Measurements from ENCODE around the gene MYL3. TPM values are rescaled to one million over a fixed set of nuclear protein-coding genes. Genes with fewer than 3 reads are reported as not detected.

The MYL3 gene
- total and polyA plus RNA-seq, 4 donors = 1.8 to 14.3 (median 2.8) TPM

GRCh38 chr3:46901591-46902187 lies 38.4 kb upstream of the MYL3 start:
- Histone ChIP-seq H3K4me3 (ENCODE audit: low read length in 2 of 2) (no peak overlapping the region), H3K27me3 (ENCODE audit: control insufficient read depth in 1 of 2, insufficient read depth in 2 of 2, low read length in 1 of 2) (no peaks in the 10 kb centered on the region), H3K4me1 (ENCODE audit: control insufficient read depth in 1 of 2, insufficient read depth in 2 of 2, low read length in 2 of 2) (no peaks in the 10 kb centered on the region), H3K9me3 (ENCODE audit: control insufficient read depth, low read length) (no peaks in the 10 kb centered on the region), H3K36me3 (ENCODE audit: control insufficient read depth in 1 of 2, insufficient read depth in 2 of 2, low read length in 1 of 2) (no peaks in the 10 kb centered on the region), H3K27ac (ENCODE audit: low read depth in 1 of 2, low read length in 2 of 2) (no peak overlapping the region)
- intact Hi-C loops (cut with DNase I) = no loop called here
- no peak for ATAC-seq (ENCODE audit: low FRiP score)
- peak; percentile 38 to 71 for DNase-seq
- WGBS, 2 donors = 94 to 95% methylated on average over 17 of the region's 17 CpGs

DNA sequence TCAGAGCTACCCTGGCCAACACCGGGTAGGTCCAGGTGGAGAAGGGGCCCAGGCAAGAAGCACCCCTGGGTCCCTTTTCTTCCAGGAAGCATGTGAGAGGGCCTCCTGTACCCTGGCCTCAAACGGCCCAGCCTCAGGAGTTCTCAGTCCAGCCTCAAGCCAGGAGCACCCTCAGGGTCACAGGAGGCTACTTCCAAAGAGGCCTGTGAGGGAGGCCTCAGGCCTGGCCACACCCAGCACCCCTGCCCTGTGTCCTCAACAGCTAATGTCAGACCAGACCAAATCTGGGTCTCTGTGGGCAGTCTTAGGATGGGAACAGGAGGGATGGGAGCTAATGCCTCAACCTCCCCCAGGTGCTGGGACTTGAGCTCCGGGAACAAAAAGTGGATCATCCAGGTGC lies 37.8 kb upstream of the MYL3 start:
- H3K9me3 ChIP-seq (ENCODE audit: control insufficient read depth, low read length) = no peaks in the 10 kb centered on the region
- H3K4me3 ChIP-seq (ENCODE audit: low read length in 2 of 2) = no peak overlapping the region
- intact Hi-C loops (cut with DNase I) = no loop called here
- no peak for ATAC-seq (ENCODE audit: low FRiP score)
- DNase-seq = peak in 1 of 2 donors; percentile 35
- H3K27me3 ChIP-seq (ENCODE audit: control insufficient read depth in 1 of 2, insufficient read depth in 2 of 2, low read length in 1 of 2) = no peaks in the 10 kb centered on the region
- WGBS, 2 donors = 61 to 79% methylated on average over 2 to 3 of the region's 3 CpGs
- H3K27ac ChIP-seq (ENCODE audit: low read depth in 1 of 2, low read length in 2 of 2) = no peak overlapping the region
- H3K4me1 ChIP-seq (ENCODE audit: control insufficient read depth in 1 of 2, insufficient read depth in 2 of 2, low read length in 2 of 2) = no peaks in the 10 kb centered on the region
- H3K36me3 ChIP-seq (ENCODE audit: control insufficient read depth in 1 of 2, insufficient read depth in 2 of 2, low read length in 1 of 2) = no peaks in the 10 kb centered on the region

DNA sequence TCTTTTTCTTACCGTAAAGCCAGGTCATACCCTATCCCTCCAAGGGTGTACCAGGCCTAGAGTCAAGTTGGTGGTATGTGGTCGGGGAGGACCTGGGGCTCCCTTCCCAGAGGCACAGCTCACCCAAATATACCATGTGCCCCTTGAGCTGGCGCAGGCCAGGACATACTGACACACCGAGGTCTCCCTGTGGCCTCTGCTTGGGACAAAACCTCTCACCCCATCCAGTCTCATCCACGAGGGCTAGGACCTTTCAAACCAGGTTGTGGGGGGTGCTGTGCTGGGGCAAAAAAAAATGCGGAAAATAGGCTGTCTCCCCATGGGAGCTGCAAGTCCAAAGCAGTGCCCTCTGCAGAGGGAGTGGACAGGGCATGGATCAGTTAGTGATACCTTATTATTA lies 37.1 kb upstream of the MYL3 start:
- Histone ChIP-seq H3K36me3 (ENCODE audit: control insufficient read depth in 1 of 2, insufficient read depth in 2 of 2, low read length in 1 of 2) (no peaks in the 10 kb centered on the region), H3K4me3 (ENCODE audit: low read length in 2 of 2) (no peak overlapping the region), H3K27ac (ENCODE audit: low read depth in 1 of 2, low read length in 2 of 2) (no peak overlapping the region), H3K4me1 (ENCODE audit: control insufficient read depth in 1 of 2, insufficient read depth in 2 of 2, low read length in 2 of 2) (no peaks in the 10 kb centered on the region), H3K9me3 (ENCODE audit: control insufficient read depth, low read length) (no peaks in the 10 kb centered on the region), H3K27me3 (ENCODE audit: control insufficient read depth in 1 of 2, insufficient read depth in 2 of 2, low read length in 1 of 2) (no peaks in the 10 kb centered on the region)
- intact Hi-C loops (cut with DNase I) = no loop called here
- ATAC-seq (ENCODE audit: low FRiP score) (no peak), DNase-seq (peak in 1 of 2 donors; percentile 57)
- WGBS, 2 donors = 84 to 85% methylated on average over 6 of the region's 6 CpGs

GRCh38 chr3:46900007-46900292 lies 36.7 kb upstream of the MYL3 start:
- no peak overlapping the region for H3K4me3 ChIP-seq (ENCODE audit: low read length in 2 of 2)
- 22 to 24% methylated on average over 5 of the region's 5 CpGs for WGBS, 2 donors
- no peaks in the 10 kb centered on the region for H3K27me3 ChIP-seq (ENCODE audit: control insufficient read depth in 1 of 2, insufficient read depth in 2 of 2, low read length in 1 of 2)
- ATAC-seq (ENCODE audit: low FRiP score) (no peak), DNase-seq (peak; percentile 63 to 76)
- H3K9me3 ChIP-seq (ENCODE audit: control insufficient read depth, low read length) = no peaks in the 10 kb centered on the region
- no peaks in the 10 kb centered on the region for H3K4me1 ChIP-seq (ENCODE audit: control insufficient read depth in 1 of 2, insufficient read depth in 2 of 2, low read length in 2 of 2)
- intact Hi-C loops (cut with DNase I) = no loop called here
- no peak overlapping the region for H3K27ac ChIP-seq (ENCODE audit: low read depth in 1 of 2, low read length in 2 of 2)
- no peaks in the 10 kb centered on the region for H3K36me3 ChIP-seq (ENCODE audit: control insufficient read depth in 1 of 2, insufficient read depth in 2 of 2, low read length in 1 of 2)

DNA sequence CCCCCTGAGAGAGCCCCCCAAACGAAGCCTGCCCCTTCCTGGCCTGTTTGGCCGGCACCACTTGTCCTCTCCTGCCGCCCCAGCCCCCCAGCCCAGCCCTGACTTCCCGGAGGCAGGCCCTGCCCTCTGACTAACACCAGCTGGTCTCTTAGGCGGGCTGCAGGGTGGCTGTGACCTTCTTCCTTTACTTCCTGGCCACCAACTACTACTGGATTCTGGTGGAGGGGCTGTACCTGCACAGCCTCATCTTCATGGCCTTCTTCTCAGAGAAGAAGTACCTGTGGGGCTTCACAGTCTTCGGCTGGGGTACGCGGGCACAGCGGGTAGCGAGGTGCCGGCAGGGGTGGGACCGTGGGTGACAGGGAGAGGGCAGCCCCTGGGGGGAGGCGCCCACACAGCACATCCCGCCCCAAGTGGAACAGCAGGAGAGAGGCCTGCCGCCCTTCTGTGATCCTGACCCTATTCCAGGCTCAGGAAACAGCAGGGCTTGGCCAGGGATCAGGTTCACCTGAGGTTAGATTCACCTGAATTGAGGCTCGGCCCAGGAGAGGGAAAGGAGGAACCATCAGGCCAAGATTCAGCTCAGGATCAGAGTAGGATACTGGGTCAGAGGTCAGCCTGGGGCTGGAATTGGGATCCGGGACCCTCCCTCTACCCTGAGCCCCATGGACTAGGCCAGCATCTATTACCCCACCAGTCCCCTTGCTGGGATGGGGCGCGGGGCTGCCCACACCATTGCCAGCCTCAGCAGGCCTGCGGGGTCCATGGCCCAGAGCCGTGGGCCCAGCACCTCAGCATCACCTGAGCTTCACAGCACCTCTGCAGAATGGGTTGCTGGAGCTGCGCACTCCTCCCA lies 36.1 kb upstream of the MYL3 start:
- DNase-seq (peak; percentile 60 to 82), ATAC-seq (ENCODE audit: low FRiP score) (no peak)
- Histone ChIP-seq H3K4me3 (ENCODE audit: low read length in 2 of 2) (no peak overlapping the region), H3K27ac (ENCODE audit: low read depth in 1 of 2, low read length in 2 of 2) (no peak overlapping the region), H3K36me3 (ENCODE audit: control insufficient read depth in 1 of 2, insufficient read depth in 2 of 2, low read length in 1 of 2) (no peaks in the 10 kb centered on the region), H3K27me3 (ENCODE audit: control insufficient read depth in 1 of 2, insufficient read depth in 2 of 2, low read length in 1 of 2) (no peaks in the 10 kb centered on the region), H3K4me1 (ENCODE audit: control insufficient read depth in 1 of 2, insufficient read depth in 2 of 2, low read length in 2 of 2) (no peaks in the 10 kb centered on the region), H3K9me3 (ENCODE audit: control insufficient read depth, low read length) (no peaks in the 10 kb centered on the region)
- 78 to 79% methylated on average over 22 of the region's 22 CpGs for WGBS, 2 donors
- intact Hi-C loops (cut with DNase I) = no loop called here

- Histone ChIP-seq H3K4me3 (ENCODE audit: low read length in 2 of 2) (no peak overlapping the region), H3K9me3 (ENCODE audit: control insufficient read depth, low read length) (no peaks in the 10 kb centered on the region), H3K4me1 (ENCODE audit: control insufficient read depth in 1 of 2, insufficient read depth in 2 of 2, low read length in 2 of 2) (no peaks in the 10 kb centered on the region), H3K36me3 (ENCODE audit: control insufficient read depth in 1 of 2, insufficient read depth in 2 of 2, low read length in 1 of 2) (no peaks in the 10 kb centered on the region), H3K27me3 (ENCODE audit: control insufficient read depth in 1 of 2, insufficient read depth in 2 of 2, low read length in 1 of 2) (no peaks in the 10 kb centered on the region), H3K27ac (ENCODE audit: low read depth in 1 of 2, low read length in 2 of 2) (no peak overlapping the region)
- ATAC-seq (ENCODE audit: low FRiP score) (no peak), DNase-seq (peak; percentile 49 to 78)
- intact Hi-C loops (cut with DNase I) = no loop called here
- WGBS, 2 donors = 10 to 15% methylated on average over 60 to 71 of the region's 71 CpGs
Measured at GRCh38 chr3:46898321-46899150, 35.3 kb upstream of the MYL3 start.

GRCh38 chr3:46897829-46898320 lies 34.6 kb upstream of the MYL3 start:
- H3K36me3 ChIP-seq (ENCODE audit: control insufficient read depth in 1 of 2, insufficient read depth in 2 of 2, low read length in 1 of 2) = no peaks in the 10 kb centered on the region
- no peaks in the 10 kb centered on the region for H3K27me3 ChIP-seq (ENCODE audit: control insufficient read depth in 1 of 2, insufficient read depth in 2 of 2, low read length in 1 of 2)
- no peak overlapping the region for H3K4me3 ChIP-seq (ENCODE audit: low read length in 2 of 2)
- WGBS, 2 donors = 70 to 74% methylated on average over 15 of the region's 15 CpGs
- no peak overlapping the region for H3K27ac ChIP-seq (ENCODE audit: low read depth in 1 of 2, low read length in 2 of 2)
- DNase-seq = peak; percentile 33 to 70
- intact Hi-C loops (cut with DNase I) = no loop called here
- no peak for ATAC-seq (ENCODE audit: low FRiP score)
- H3K9me3 ChIP-seq (ENCODE audit: control insufficient read depth, low read length) = no peaks in the 10 kb centered on the region
- no peaks in the 10 kb centered on the region for H3K4me1 ChIP-seq (ENCODE audit: control insufficient read depth in 1 of 2, insufficient read depth in 2 of 2, low read length in 2 of 2)

GRCh38 chr3:46897031-46897430 lies 33.8 kb upstream of the MYL3 start:
- WGBS, 2 donors = 90 to 96% methylated on average over 2 of the region's 2 CpGs
- H3K4me1 ChIP-seq (ENCODE audit: control insufficient read depth in 1 of 2, insufficient read depth in 2 of 2, low read length in 2 of 2) = no peaks in the 10 kb centered on the region
- DNase-seq (peak; percentile 33 to 42), ATAC-seq (ENCODE audit: low FRiP score) (no peak)
- H3K4me3 ChIP-seq (ENCODE audit: low read length in 2 of 2) = no peak overlapping the region
- no peak overlapping the region for H3K27ac ChIP-seq (ENCODE audit: low read depth in 1 of 2, low read length in 2 of 2)
- H3K9me3 ChIP-seq (ENCODE audit: control insufficient read depth, low read length) = no peaks in the 10 kb centered on the region
- H3K36me3 ChIP-seq (ENCODE audit: control insufficient read depth in 1 of 2, insufficient read depth in 2 of 2, low read length in 1 of 2) = no peaks in the 10 kb centered on the region
- intact Hi-C loops (cut with DNase I) = no loop called here
- H3K27me3 ChIP-seq (ENCODE audit: control insufficient read depth in 1 of 2, insufficient read depth in 2 of 2, low read length in 1 of 2) = no peaks in the 10 kb centered on the region

Data from aorta (tissue), 5 donors.